HL-60 (cell line): Measurements from ENCODE around the gene MYBPC1.
"Not testable (repeated sequence)": the region's sequence is repeated elsewhere in the genome, so short reads cannot be mapped to it uniquely, and the experiment has no call there.

Experiments used
- CTCF ChIP-seq: IDR thresholded peaks from one replicate; pipeline ENCODE4 v1.5.1; 2011; ENCODE audit warnings: low read length, control low read depth, inconsistent platforms; ENCODE audit not compliant: insufficient read depth
- POLR2AphosphoS5 ChIP-seq: IDR thresholded peaks from 2 replicates; pipeline ENCODE4 v1.6.1; 2012; ENCODE audit warnings: low read depth
- REST ChIP-seq: IDR thresholded peaks from 2 replicates; pipeline ENCODE4 v1.6.1; 2012; ENCODE audit warnings: low read depth; ENCODE audit not compliant: insufficient replicate concordance
- SPI1 ChIP-seq: IDR thresholded peaks from 2 replicates; pipeline ENCODE4 v1.6.1; 2012; ENCODE audit warnings: low read depth, mild to moderate bottlenecking, borderline replicate concordance

- TF ChIP-seq CTCF, SPI1, REST, POLR2AphosphoS5: not testable (repeated sequence)
These were observed 86.9 kb downstream of the MYBPC1 start for GRCh38 chr12:101681627-101682026.
